Neural cell (in vitro differentiated cells): ENCODE data around the gene ATG7. TPM values are rescaled to one million over a fixed set of nuclear protein-coding genes. Genes with fewer than 3 reads are reported as not detected.

ENCODE experiments used
- H2AFZ ChIP-seq: fragments of 200-600, 300-800 bp; sonication (generic), shearing (Covaris generic); 2 replicates; pipeline ENCODE4 v1.6.0; 2014; ENCODE audit warnings: low read depth, mild to moderate bottlenecking, antibody characterized with exemption, low read length, moderate library complexity
- H3F3A ChIP-seq: fragments of 200-600 bp; shearing (Covaris generic); 2 replicates; pipeline ENCODE4 v1.6.1; 2016; ENCODE audit warnings: mild to moderate bottlenecking, moderate library complexity, mixed read lengths, antibody characterized with exemption, low read length; ENCODE audit not compliant: insufficient read depth, poor library complexity, severe bottlenecking
- H3K27ac ChIP-seq: fragments of 200-600, 300-800 bp; sonication (generic), shearing (Covaris generic); 2 replicates; pipeline ENCODE4 v1.5.1; 2014; ENCODE audit warnings: mild to moderate bottlenecking, low read length, moderate library complexity
- H3K27me3 ChIP-seq: fragments of 300-800, 200-600 bp; sonication (generic), shearing (Covaris generic); 2 replicates; pipeline ENCODE4 v1.6.0; 2014; ENCODE audit warnings: mild to moderate bottlenecking, low read depth, low read length, moderate library complexity; ENCODE audit not compliant: insufficient read depth
- H3K36me3 ChIP-seq: fragments of 300-800, 200-600 bp; sonication (generic), shearing (Covaris generic); 2 replicates; pipeline ENCODE4 v1.5.1; 2014; ENCODE audit warnings: mild to moderate bottlenecking, antibody characterized with exemption, low read length, moderate library complexity; ENCODE audit not compliant: insufficient read depth
- H3K4me2 ChIP-seq: fragments of 300-800, 200-600 bp; sonication (generic), shearing (Covaris generic); 2 replicates; pipeline ENCODE4 v1.6.0; 2014; ENCODE audit warnings: mild to moderate bottlenecking, low read length
- H3K4me3 ChIP-seq: fragments of 300-800, 200-600 bp; sonication (generic), shearing (Covaris generic); 2 replicates; pipeline ENCODE4 v1.5.1; 2014; ENCODE audit warnings: mild to moderate bottlenecking, low read length, moderate library complexity
- H3K79me2 ChIP-seq: fragments of 200-600 bp; shearing (Covaris generic); replicated peaks from 2 replicates; pipeline ENCODE4 v1.6.0; 2014; ENCODE audit warnings: mild to moderate bottlenecking, low read length, moderate library complexity; ENCODE audit not compliant: insufficient read depth
- H3K9ac ChIP-seq: fragments of 300-800, 200-600 bp; sonication (generic), shearing (Covaris generic); 2 replicates; pipeline ENCODE4 v1.6.1; 2016; ENCODE audit warnings: mild to moderate bottlenecking, low read length, mixed read lengths
- H3K9me2 ChIP-seq: fragments of 200-600 bp; shearing (Covaris generic); 2 replicates; pipeline ENCODE4 v1.6.1; 2016; ENCODE audit warnings: mild to moderate bottlenecking, low read length, mixed read lengths; ENCODE audit not compliant: insufficient read depth
- H3K9me3 ChIP-seq: fragments of 200-600, 300-800 bp; sonication (generic), shearing (Covaris generic); 2 replicates; pipeline ENCODE4 v1.6.1; 2016; ENCODE audit warnings: mild to moderate bottlenecking, mixed run types, low read length, moderate library complexity, mixed read lengths
- H4K20me1 ChIP-seq: fragments of 200-600 bp; shearing (Covaris generic); 2 replicates; pipeline ENCODE4 v1.6.1; 2016; ENCODE audit warnings: mild to moderate bottlenecking, mixed run types; ENCODE audit not compliant: insufficient read depth
- CTCF ChIP-seq: fragments of 450-650 bp; IDR thresholded peaks from 2 replicates; pipeline ENCODE4 v1.5.1; 2014; ENCODE audit warnings: antibody characterized with exemption, mild to moderate bottlenecking, moderate library complexity; ENCODE audit not compliant: poor library complexity, severe bottlenecking
- EP300 ChIP-seq: fragments of 450-650 bp; conservative IDR thresholded peaks from 2 replicates; pipeline ENCODE4 v1.6.1; 2014; ENCODE audit warnings: antibody characterized with exemption, mild to moderate bottlenecking, moderate library complexity; ENCODE audit not compliant: poor library complexity, severe bottlenecking
- EZH2 ChIP-seq: fragments of 200-600, 300-800 bp; shearing (Covaris generic), sonication (generic); IDR thresholded peaks from 2 replicates; pipeline ENCODE4 v1.6.1; 2014; ENCODE audit warnings: antibody characterized with exemption, low read length, borderline replicate concordance, mild to moderate bottlenecking; ENCODE audit not compliant: insufficient read depth, poor library complexity, severe bottlenecking
- MXI1 ChIP-seq: fragments of 450-650 bp; conservative IDR thresholded peaks from 2 replicates; pipeline ENCODE4 v1.6.1; 2014; ENCODE audit warnings: antibody characterized with exemption, mild to moderate bottlenecking; ENCODE audit not compliant: poor library complexity, severe bottlenecking
- POLR2AphosphoS5 ChIP-seq: IDR thresholded peaks from 2 replicates; pipeline ENCODE4 v1.6.1; 2012
- RAD21 ChIP-seq: fragments of 450-650 bp; conservative IDR thresholded peaks from 2 replicates; pipeline ENCODE4 v1.6.1; 2014; ENCODE audit warnings: antibody characterized with exemption, mild to moderate bottlenecking, moderate library complexity
- REST ChIP-seq: IDR thresholded peaks from 2 replicates; pipeline ENCODE4 v1.6.1; 2012; ENCODE audit warnings: borderline replicate concordance
- SMC3 ChIP-seq: fragments of 450-650 bp; conservative IDR thresholded peaks from 2 replicates; pipeline ENCODE4 v1.6.1; 2014; ENCODE audit warnings: antibody characterized with exemption, mild to moderate bottlenecking, moderate library complexity; ENCODE audit not compliant: poor library complexity
- TAF1 ChIP-seq: IDR thresholded peaks from 2 replicates; pipeline ENCODE4 v1.6.1; 2012; ENCODE audit warnings: low read depth
- polyA plus RNA-seq: library from polyadenylated mRNA; depleted of rRNA; stranded (reverse); fragments of >200 nt; gene quantifications from 2 replicates; pipeline ENCODE4 v1.2.3, GENCODE V29; 2014

ATG7 gene
- polyA plus RNA-seq, 1 donor from 2014 or later: 28.8 TPM

DNA sequence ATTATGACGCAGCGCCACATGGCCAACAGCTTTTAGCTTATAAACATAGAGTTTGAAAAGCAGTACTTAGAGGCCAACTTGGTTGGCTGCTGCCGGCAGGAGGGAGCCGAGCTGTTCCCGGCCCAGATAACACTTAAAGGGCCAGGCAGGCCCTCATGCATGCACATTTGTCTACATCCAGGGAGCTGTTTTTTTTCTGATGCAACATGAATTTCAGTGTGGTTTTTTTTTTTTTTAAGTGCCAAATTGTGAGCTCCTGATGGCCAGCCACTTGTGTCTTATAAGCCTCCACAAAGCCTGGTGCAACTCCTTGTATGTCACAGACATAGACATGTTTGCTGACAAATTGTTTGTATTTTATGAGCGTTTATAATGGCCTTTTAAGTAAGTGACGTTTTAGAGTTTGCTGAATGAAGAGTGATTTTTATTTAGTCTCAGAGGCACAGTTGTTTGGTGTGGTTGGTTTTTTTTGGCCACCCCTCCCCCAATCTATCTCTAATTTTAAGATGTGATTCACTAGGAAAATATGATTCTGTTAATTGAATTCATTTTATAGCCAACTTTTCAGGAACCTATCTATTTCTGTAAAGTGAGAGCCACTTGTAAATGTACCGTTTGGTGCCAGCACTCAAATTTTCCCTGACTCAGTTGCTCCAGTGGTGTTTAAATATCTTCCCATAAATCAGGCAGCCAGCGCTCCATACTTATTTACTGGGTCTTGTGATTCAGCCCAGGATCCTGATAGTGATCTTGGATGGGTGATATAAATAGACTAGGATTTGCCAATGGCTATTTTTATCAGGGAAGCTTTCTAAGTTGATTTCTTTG, 237.2 kb downstream of the ATG7 start:
- Histone ChIP-seq H3K79me2 (no peaks in the 10 kb centered on the region), H3K4me3 (no peak overlapping the region), H3K27me3 (no peaks in the 10 kb centered on the region), H3K9me2 (no peaks in the 10 kb centered on the region), H3K9me3 (no peaks in the 10 kb centered on the region), H4K20me1 (no peaks in the 10 kb centered on the region), H3K27ac (no peak overlapping the region), H3F3A (no peaks in the 10 kb centered on the region), H3K4me2 (no peak overlapping the region), H3K36me3 (no peaks in the 10 kb centered on the region), H3K9ac (no peak overlapping the region), H2AFZ (no peak overlapping the region)
- TF ChIP-seq RAD21 (no peak), EZH2 (no peak), EP300 (no peak), POLR2AphosphoS5 (no peak), REST (no peak), CTCF (no peak), TAF1 (no peak), SMC3 (no peak), MXI1 (no peak)

GRCh38 chr3:11510001-11510340, 237.8 kb downstream of the ATG7 start:
- no peaks in the 10 kb centered on the region for H3K27me3 ChIP-seq
- no peaks in the 10 kb centered on the region for H3K79me2 ChIP-seq
- no peaks in the 10 kb centered on the region for H3K9me2 ChIP-seq
- no peak overlapping the region for H3K4me2 ChIP-seq
- no peak overlapping the region for H3K27ac ChIP-seq
- H3K36me3 ChIP-seq: no peaks in the 10 kb centered on the region
- H3K4me3 ChIP-seq: no peak overlapping the region
- no peak overlapping the region for H2AFZ ChIP-seq
- H3K9me3 ChIP-seq: no peaks in the 10 kb centered on the region
- H3F3A ChIP-seq: no peaks in the 10 kb centered on the region
- H3K9ac ChIP-seq: no peak overlapping the region
- no peaks in the 10 kb centered on the region for H4K20me1 ChIP-seq
- TF ChIP-seq CTCF (no peak), MXI1 (no peak), POLR2AphosphoS5 (no peak), REST (no peak), EZH2 (no peak), RAD21 (no peak)
